Measurements from ENCODE around the gene TXNL4A.

GRCh38 chr18:79939096-79939495, 49.3 kb downstream of the TXNL4A start:
- TF ChIP-seq CTCF (IDR thresholded peaks at IDR 0.05) (no peak), POLR2AphosphoS5 (IDR thresholded peaks at IDR 0.05; ENCODE audit: low read depth, low read length) (no peak), REST (IDR thresholded peaks at IDR 0.05; ENCODE audit: insufficient read depth in 1 of 2, low read depth in 2 of 2, low read length in 1 of 2) (no peak), SIN3A (IDR thresholded peaks at IDR 0.05; ENCODE audit: borderline replicate concordance, insufficient read depth, low read depth, low read length) (no peak)
